GM12873 (cell line): ENCODE measurements around the gene KCNN2.
A peak's percentile ranks its signal among the peaks of the same experiment; 100 is the strongest.

Experiments used
- CTCF ChIP-seq: IDR thresholded peaks from 2 replicates; pipeline ENCODE4 v1.5.1; 2012; ENCODE audit warnings: low read depth, mild to moderate bottlenecking, moderate library complexity, low read length, control low read depth; ENCODE audit not compliant: insufficient read depth; ENCODE audit errors: missing control alignments

The KCNN2 gene

DNA sequence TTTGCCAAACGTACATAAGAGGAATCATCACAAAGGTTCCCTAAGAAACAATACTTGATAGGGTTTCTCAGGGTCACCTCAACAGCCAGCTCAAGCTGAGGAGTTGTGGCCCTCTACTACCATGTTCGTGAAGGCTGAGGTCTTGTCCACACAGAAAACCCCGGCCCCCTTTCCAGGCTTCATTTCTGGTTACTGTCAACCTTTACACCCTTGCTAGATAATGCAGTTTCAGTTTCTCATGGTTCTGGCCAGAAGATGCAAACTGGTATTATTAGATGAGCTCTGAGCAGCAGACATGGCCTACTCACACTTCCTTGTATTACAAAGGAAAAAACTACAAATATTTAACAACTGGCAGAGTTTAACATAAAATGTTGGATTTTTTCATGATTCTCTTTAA, 22.8 kb upstream of the KCNN2 start:
- no peak for TF ChIP-seq CTCF

- TF ChIP-seq CTCF, result no peak
Measured at GRCh38 chr5:114346181-114346580, 15.7 kb upstream of the KCNN2 start.

DNA sequence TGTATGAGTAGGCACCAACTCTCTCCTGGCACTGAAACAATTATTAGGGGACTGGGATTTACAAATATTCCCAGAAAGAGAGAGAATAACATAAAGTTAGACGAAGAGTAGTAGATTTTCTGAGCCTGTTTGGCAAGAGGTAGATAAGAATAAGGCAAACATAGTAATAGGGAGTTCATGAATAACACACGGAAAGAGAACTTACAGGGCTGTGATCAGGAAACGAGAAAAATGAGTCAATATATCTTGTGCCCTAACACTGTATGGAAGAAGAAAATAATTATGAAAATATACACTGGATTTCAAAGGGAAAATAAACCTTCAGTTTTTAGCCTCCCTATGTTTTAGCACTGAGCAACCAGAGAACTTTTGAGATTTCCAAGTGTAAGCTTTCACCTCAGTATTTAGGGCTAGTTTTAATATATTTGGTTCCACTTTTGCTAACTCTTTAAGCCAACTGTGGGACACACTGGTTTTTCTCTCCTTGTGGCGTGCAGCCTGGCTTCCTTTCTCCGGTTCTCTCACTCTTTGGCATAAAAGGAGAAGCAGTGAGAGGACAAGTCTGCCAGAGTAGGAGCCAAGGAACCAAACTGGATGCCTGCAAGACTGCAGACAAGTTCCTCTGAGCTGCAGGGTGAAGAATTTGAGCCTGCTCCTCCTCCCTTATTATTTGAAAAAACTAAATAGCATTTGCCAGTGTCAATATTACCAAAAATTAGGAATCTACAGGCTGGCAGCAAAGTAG, 6.6 kb upstream of the KCNN2 start:
- TF ChIP-seq CTCF, result no peak

- TF ChIP-seq CTCF, result no peak
Measured at GRCh38 chr5:114358329-114358728, 3.5 kb upstream of the KCNN2 start.

DNA sequence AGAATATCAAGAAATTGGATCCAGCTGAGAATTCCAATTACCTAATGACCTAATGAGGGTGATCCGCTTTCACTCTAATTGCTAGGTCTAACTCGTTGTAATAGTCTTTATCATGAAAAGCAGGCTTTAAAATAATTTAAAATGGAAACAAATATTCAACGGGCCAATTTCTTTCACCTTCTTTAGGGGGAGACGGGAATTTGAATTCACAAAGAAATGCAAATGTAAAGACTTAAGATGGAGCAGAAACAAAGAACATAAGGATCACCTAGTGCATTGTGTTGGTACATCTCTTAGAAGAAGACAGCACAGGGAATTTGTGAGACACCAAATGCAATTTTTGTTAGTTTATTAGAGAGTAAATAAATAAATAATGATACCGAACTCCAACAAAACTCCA, 1.5 kb upstream of the KCNN2 start:
- no peak for TF ChIP-seq CTCF

- TF ChIP-seq CTCF, result peak; percentile 11
Measured at GRCh38 chr5:114360816-114361723, 800 bp upstream of the KCNN2 start.

DNA sequence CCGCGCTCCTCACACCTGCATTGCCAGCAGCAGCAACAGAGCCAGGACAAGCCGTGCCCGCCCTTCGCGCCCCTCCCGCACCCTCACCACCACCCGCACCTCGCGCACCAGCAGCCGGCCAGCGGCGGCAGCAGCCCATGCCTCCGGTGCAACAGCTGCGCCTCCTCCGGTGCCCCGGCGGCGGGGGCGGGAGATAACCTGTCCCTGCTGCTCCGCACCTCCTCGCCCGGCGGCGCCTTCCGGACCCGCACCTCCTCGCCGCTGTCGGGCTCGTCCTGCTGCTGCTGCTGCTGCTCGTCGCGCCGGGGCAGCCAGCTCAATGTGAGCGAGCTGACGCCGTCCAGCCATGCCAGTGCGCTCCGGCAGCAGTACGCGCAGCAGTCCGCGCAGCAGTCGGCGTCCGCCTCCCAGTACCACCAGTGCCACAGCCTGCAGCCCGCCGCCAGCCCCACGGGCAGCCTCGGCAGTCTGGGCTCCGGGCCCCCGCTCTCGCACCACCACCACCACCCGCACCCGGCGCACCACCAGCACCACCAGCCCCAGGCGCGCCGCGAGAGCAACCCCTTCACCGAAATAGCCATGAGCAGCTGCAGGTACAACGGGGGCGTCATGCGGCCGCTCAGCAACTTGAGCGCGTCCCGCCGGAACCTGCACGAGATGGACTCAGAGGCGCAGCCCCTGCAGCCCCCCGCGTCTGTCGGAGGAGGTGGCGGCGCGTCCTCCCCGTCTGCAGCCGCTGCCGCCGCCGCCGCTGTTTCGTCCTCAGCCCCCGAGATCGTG, 517 bp downstream of the KCNN2 start:
- TF ChIP-seq CTCF, result no peak
